HUES6 (cell line): ENCODE data around the gene ATP1A4.

Source experiments
- H3K27ac ChIP-seq: 2 replicates; pipeline ENCODE4 v1.7.0; 2013; ENCODE audit warnings: low read depth, mild to moderate bottlenecking, low read length, inconsistent platforms
- H3K27me3 ChIP-seq: 2 replicates; pipeline ENCODE4 v1.6.1; 2013; ENCODE audit warnings: low read length; ENCODE audit not compliant: control insufficient read depth, insufficient read depth
- H3K36me3 ChIP-seq: 2 replicates; pipeline ENCODE4 v1.6.1; 2013; ENCODE audit warnings: low read length; ENCODE audit not compliant: control insufficient read depth, insufficient read depth
- H3K4me1 ChIP-seq: 2 replicates; pipeline ENCODE4 v1.6.1; 2013; ENCODE audit warnings: low read length; ENCODE audit not compliant: control insufficient read depth, insufficient read depth
- H3K4me3 ChIP-seq: 2 replicates; pipeline ENCODE4 v1.5.1; 2013; ENCODE audit warnings: low read depth, low read length
- H3K9ac ChIP-seq: one replicate; pipeline ENCODE4 v1.6.1; 2013; ENCODE audit warnings: mild to moderate bottlenecking, low read length
- H3K9me3 ChIP-seq: 2 replicates; pipeline ENCODE4 v1.6.1; 2013; ENCODE audit warnings: low read depth, low read length; ENCODE audit not compliant: control insufficient read depth, insufficient read depth

Gene ATP1A4

DNA sequence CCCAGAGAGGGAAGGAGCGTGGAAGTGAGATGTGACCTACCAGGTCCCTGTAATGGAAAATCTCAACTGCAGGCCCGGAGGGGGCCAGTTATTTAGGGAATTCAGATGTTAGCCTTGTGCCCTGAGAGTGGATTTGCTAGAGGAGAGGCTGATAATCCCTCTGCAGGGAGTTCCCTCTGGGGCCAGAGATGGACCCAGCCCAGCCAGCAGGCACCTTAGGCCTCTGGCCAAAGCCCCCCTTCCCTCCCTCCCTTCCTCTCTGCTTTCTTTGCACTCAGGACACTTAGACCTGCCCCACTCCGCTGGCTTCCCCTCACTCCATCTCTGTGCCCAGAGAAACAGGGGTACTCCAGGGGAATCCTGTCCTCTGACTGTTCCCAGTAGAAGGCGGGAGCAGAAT, 37.3 kb upstream of the ATP1A4 start:
- Histone ChIP-seq H3K27ac (no peak overlapping the region), H3K36me3 (no peaks in the 10 kb centered on the region), H3K9ac (no peak overlapping the region), H3K4me1 (peaks cover 73% of the 10 kb centered on the region), H3K4me3 (no peak overlapping the region), H3K9me3 (no peaks in the 10 kb centered on the region), H3K27me3 (no peaks in the 10 kb centered on the region)

DNA sequence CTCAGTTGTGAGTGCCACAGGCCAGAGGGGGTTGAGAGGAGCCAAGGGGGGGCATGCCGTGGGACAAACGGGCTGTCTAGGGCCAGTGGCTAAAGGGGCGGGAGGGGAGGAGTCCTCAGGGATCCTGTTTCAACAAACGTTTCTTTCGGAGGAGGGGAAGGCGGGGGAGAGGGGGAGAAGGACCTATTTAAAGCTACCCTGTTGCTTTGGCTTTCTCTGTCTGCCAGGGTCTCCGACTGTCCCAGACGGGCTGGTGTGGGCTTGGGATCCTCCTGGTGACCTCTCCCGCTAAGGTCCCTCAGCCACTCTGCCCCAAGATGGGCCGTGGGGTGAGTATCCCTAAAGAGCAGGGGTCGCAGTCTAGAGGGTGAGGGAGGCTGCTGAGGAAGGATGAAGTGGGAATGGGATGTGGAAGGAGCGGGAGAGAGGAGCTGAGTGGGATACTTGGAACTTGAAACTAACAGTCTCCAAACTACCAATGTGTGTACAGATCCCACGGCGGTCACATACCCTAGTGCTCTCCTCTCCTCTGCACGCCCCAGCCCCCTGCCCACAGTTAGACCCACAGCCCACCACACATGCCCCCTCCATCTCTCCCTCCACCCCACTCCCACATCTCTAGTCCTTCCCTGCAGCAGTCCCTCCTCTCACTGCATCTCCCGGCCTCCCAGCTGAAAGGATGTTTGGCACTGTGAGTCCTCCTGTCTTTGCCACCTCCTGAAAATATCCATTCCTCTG, 35.7 kb upstream of the ATP1A4 start, which contains the start of gene ATP1A2:
TSS of gene ATP1A2 (plus strand) at position 215 of the 738 bp plus-strand sequence. CDS start at position 318, 103 bp downstream.
- H3K27ac ChIP-seq: no peak within 1 kb of the TSS
- H3K9me3 ChIP-seq: no peaks in the 10 kb centered on the region
- H3K27me3 ChIP-seq: no peaks in the 10 kb centered on the region
- H3K4me3 ChIP-seq: peak within 1 kb of the TSS; percentile 56
- H3K9ac ChIP-seq: peak within 1 kb of the TSS; percentile 27
- H3K36me3 ChIP-seq: no peaks in the 10 kb centered on the region
- H3K4me1 ChIP-seq: peaks cover 59% of the 10 kb centered on the region

DNA sequence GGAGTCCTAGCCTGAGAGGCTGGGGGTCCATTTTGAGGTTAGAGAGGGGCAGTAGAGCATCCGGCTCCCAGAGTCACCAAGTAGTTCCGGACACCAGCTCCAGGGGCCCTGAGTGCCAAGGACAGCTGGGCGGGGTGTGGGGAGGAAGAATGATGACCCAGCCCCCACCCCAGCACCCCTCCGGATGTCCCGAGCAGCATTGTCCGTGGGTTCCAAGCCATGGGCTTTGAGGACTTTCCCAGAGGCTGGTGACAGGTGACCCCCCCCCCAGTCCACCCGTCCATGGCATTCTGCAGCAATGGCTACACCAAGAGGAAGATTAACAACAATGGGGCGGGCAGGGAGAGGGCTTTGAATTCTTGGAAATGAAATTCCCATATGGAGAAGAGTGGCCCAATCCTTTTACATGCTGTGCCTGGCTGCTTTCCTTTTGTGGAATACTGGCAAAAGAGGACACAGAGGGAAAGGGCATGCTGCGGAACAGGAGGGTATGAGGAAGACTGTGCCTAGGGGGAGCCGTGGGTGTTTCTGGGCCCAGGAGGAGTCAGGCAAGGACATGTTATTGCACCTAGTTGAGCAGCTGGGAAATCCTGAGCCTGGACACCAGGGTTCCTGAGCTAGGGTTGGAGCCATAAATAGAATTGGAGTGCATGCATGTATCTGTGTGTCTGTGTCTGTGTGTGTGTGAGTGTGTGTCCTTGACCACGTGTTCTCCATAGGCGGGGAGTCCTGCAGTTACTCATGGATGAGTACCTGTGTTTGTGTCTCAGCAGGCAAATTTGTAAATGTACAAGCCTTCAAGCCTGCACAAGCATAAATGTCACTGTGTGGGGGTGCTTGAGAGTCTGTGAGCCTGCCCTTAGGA, 34.9 kb upstream of the ATP1A4 start:
- no peak overlapping the region for H3K27ac ChIP-seq
- peak overlapping the region; percentile 56 for H3K4me3 ChIP-seq
- H3K9ac ChIP-seq: no peak overlapping the region
- no peaks in the 10 kb centered on the region for H3K9me3 ChIP-seq
- peaks cover 6% of the 10 kb centered on the region; the same call in 1 of the 2 replicates for H3K36me3 ChIP-seq
- H3K27me3 ChIP-seq: no peaks in the 10 kb centered on the region
- peaks cover 59% of the 10 kb centered on the region for H3K4me1 ChIP-seq

DNA sequence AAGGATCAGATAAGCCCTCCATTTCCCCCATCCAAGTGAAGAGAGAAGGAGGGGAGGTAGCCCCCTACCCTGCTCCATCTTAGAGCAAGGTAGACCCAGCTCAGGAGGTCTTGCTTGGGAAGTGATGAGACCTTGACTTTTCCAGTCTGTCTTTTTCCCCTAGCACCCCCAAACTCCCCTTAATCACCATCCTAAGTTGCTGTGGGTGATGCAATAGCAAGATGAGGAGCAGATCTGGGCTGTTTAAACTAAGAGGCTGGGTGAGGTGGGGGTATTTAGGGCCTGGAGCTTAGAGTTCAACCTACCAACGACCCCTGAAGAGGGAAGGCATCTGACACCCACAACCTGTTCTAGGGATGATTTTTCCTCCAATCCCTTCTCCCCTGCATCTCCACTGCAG, 34.1 kb upstream of the ATP1A4 start:
- H3K27ac ChIP-seq: no peak overlapping the region
- peaks cover 58% of the 10 kb centered on the region for H3K4me1 ChIP-seq
- H3K4me3 ChIP-seq: peak overlapping the region; percentile 20; the same call in 1 of the 2 replicates
- peaks cover 7% of the 10 kb centered on the region; the same call in 1 of the 2 replicates for H3K36me3 ChIP-seq
- no peak overlapping the region for H3K9ac ChIP-seq
- H3K27me3 ChIP-seq: no peaks in the 10 kb centered on the region
- H3K9me3 ChIP-seq: no peaks in the 10 kb centered on the region

DNA sequence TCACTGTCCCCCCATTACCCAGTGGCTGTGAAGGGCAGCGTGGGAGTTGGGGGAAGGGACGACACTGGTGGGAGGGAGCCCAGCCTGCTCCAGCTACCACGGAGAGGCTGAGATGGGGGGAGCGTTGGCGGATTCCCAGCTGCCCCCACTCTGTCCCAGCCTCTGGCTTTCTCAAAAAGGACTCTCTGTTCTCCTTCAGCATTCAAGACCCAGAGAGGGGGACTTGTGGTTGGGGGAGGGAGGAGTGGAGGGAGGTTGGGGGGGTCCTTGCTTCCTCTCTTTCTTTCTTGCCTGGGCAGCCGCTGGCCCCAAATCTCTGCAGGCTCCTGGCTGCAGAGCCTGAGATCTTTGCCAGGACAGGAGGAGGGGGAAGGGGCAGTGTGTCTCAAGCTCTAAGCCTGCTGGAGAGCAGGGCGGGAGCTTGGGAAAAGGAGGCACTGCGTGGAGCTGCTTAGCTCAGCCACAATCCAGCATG, 33.7 kb upstream of the ATP1A4 start:
- Histone ChIP-seq H3K9ac (no peak overlapping the region), H3K4me3 (no peak overlapping the region), H3K4me1 (peaks cover 54% of the 10 kb centered on the region), H3K27ac (no peak overlapping the region), H3K9me3 (no peaks in the 10 kb centered on the region), H3K36me3 (peaks cover 7% of the 10 kb centered on the region; the same call in 1 of the 2 replicates), H3K27me3 (no peaks in the 10 kb centered on the region)

DNA sequence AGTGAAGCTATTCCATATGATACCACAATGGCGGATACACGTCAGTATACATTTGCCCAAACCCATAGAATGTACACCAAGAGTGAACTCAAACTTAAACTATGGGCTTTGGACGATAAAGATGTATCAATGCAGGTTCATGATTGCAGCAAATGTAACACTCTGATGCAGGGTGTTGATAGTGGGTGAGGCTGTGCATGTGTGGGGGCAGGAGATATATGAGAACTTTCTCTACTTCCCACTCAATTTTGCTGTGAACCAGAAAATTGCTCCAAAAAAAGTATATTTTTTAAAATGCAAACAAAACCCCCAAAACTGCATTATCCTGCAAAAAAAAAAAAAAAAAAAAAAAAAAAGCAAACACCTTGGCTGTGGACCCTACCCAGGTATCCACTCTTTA, 32.5 kb upstream of the ATP1A4 start:
- Histone ChIP-seq H3K9ac (no peak overlapping the region), H3K36me3 (peaks cover 18% of the 10 kb centered on the region), H3K27ac (no peak overlapping the region), H3K9me3 (no peaks in the 10 kb centered on the region), H3K4me1 (peaks cover 44% of the 10 kb centered on the region), H3K27me3 (no peaks in the 10 kb centered on the region), H3K4me3 (no peak overlapping the region)

DNA sequence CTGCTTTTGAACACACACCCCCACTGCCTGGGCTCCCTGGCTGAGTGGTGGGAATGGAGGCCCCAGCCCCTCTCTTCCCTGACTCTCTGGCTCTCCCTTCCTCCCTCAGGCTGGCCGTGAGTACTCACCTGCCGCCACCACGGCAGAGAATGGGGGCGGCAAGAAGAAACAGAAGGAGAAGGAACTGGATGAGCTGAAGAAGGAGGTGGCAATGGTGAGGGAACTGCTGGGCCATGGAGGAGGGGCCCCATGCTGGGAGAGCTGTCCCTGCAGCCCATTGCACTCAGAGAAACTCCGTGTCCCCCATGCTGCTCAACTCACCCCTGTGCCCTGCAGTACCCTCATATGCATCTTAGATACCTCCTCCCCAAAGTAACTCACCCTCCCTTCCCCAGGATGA, 30.6 kb upstream of the ATP1A4 start:
- peaks cover 35% of the 10 kb centered on the region for H3K36me3 ChIP-seq
- peaks cover 38% of the 10 kb centered on the region for H3K4me1 ChIP-seq
- H3K27me3 ChIP-seq: no peaks in the 10 kb centered on the region
- H3K4me3 ChIP-seq: no peak overlapping the region
- H3K27ac ChIP-seq: no peak overlapping the region
- H3K9me3 ChIP-seq: no peaks in the 10 kb centered on the region
- H3K9ac ChIP-seq: no peak overlapping the region

DNA sequence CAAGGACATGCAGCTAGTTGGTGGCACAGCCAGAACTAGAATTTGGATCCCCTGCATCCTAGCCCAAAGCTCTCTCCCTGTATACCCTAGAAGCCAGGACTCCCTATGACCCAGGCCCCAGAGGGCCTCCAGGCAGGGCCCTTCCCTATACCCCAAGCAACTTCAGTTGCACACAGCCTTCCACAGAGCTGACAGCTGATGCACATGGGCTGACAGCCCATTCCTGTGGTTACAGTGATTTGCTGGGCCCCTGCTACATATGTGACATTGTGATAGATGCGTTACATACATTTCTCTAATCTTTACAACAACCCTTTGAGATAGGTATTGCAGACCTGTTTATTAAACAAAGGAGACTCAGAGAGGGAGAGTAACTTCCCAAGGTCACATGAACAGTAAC, 30.0 kb upstream of the ATP1A4 start:
- peaks cover 37% of the 10 kb centered on the region for H3K36me3 ChIP-seq

DNA sequence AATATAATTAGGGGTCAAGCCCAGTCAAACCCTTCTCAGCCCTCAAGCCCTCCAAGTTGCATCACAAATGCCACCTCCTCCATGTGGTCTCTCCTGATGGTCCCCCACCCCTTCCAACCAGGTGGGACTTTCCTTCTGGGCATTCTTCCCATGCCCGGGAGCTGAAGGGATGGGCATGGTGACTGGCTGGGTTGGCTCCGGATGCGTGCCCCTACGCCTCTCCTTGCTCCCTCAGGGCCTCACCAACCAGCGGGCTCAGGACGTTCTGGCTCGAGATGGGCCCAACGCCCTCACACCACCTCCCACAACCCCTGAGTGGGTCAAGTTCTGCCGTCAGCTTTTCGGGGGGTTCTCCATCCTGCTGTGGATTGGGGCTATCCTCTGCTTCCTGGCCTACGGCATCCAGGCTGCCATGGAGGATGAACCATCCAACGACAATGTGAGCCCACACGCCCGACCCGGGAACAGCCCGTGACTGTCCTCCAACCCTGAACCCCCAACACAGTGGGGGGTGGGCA, 28.4 kb upstream of the ATP1A4 start:
- Histone ChIP-seq H3K9ac (no peak overlapping the region), H3K36me3 (peaks cover 47% of the 10 kb centered on the region), H3K9me3 (no peaks in the 10 kb centered on the region), H3K4me1 (peaks cover 18% of the 10 kb centered on the region), H3K27me3 (no peaks in the 10 kb centered on the region), H3K27ac (no peak overlapping the region), H3K4me3 (no peak overlapping the region)

More for the DNA sequence above, 30.0 kb upstream of the ATP1A4 start:
- Histone ChIP-seq H3K27ac (no peak overlapping the region), H3K9me3 (no peaks in the 10 kb centered on the region), H3K27me3 (no peaks in the 10 kb centered on the region), H3K4me1 (peaks cover 34% of the 10 kb centered on the region), H3K4me3 (no peak overlapping the region), H3K9ac (no peak overlapping the region)

DNA sequence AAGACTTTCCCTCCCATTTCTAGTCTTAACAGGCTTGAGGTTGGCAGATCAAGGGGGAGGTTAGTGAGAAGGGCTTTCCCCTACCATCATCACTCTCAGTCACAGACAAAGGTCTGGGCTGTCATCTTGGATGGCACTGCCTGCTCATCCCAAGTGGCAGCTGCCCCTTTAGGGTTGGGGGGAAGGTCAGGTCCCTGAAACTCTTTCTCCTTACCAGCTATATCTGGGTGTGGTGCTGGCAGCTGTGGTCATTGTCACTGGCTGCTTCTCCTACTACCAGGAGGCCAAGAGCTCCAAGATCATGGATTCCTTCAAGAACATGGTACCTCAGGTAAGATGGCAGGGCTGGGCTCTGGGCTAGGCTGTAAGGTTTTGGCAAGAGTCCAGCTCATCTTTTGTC, 27.7 kb upstream of the ATP1A4 start:
- Histone ChIP-seq H3K4me1 (peaks cover 12% of the 10 kb centered on the region), H3K36me3 (peaks cover 54% of the 10 kb centered on the region), H3K27me3 (no peaks in the 10 kb centered on the region), H3K9ac (no peak overlapping the region), H3K9me3 (no peaks in the 10 kb centered on the region), H3K4me3 (no peak overlapping the region), H3K27ac (no peak overlapping the region)
